GM18867 (cell line): ENCODE results near the gene CCDC70.
A peak's percentile ranks its signal among the peaks of the same experiment; 100 is the strongest.
"Not testable (repeated sequence)": the region's sequence is repeated elsewhere in the genome, so short reads cannot be mapped to it uniquely, and the experiment has no call there.

Source experiments
- ATAC-seq: cut with Tn5 transposase; IDR thresholded peaks from one replicate; pipeline ENCODE4 v1.9.1; 2021; ENCODE audit warnings: mild to moderate bottlenecking, moderate library complexity; ENCODE audit not compliant: unreplicated experiment

Gene CCDC70

GRCh38 chr13:51861723-51862300, at the start of gene CCDC70:
CCDC70 (plus strand) TSS chr13:51861969; CDS start chr13:51865412, 3,443 bp downstream.
- no peak for ATAC-seq

- no peak for ATAC-seq
Observed at GRCh38 chr13:51814071-51814470, 47.7 kb upstream of the CCDC70 start.

- peak; percentile 94 for ATAC-seq
Observed at GRCh38 chr13:51814825-51815650, 46.7 kb upstream of the CCDC70 start.

GRCh38 chr13:51815848-51816247, 45.9 kb upstream of the CCDC70 start:
- ATAC-seq = no peak

- ATAC-seq = no peak
Observed at GRCh38 chr13:51816604-51817249, 45.0 kb upstream of the CCDC70 start.

GRCh38 chr13:51817717-51818116, 44.1 kb upstream of the CCDC70 start:
- ATAC-seq = no peak

- no peak for ATAC-seq
Observed at GRCh38 chr13:51818276-51818675, 43.5 kb upstream of the CCDC70 start.

- no peak for ATAC-seq
Observed at GRCh38 chr13:51818781-51819511, 42.8 kb upstream of the CCDC70 start.

GRCh38 chr13:51819544-51819943, 42.2 kb upstream of the CCDC70 start:
- ATAC-seq = no peak

GRCh38 chr13:51820016-51820597, 41.7 kb upstream of the CCDC70 start:
- ATAC-seq = no peak

GRCh38 chr13:51821606-51822005, 40.2 kb upstream of the CCDC70 start:
- no peak for ATAC-seq

GRCh38 chr13:51822106-51822815, 39.5 kb upstream of the CCDC70 start:
- no peak for ATAC-seq

GRCh38 chr13:51823359-51823758, 38.4 kb upstream of the CCDC70 start:
- no peak for ATAC-seq

- ATAC-seq = no peak
Observed at GRCh38 chr13:51823863-51824262, 37.9 kb upstream of the CCDC70 start.

- not testable (repeated sequence) for ATAC-seq
Observed at GRCh38 chr13:51824712-51825111, 37.1 kb upstream of the CCDC70 start.

- ATAC-seq = no peak
Observed at GRCh38 chr13:51825165-51825592, 36.6 kb upstream of the CCDC70 start.

GRCh38 chr13:51825681-51826254, 36.0 kb upstream of the CCDC70 start:
- ATAC-seq = no peak

- ATAC-seq = no peak
Observed at GRCh38 chr13:51826606-51827005, 35.2 kb upstream of the CCDC70 start.

- ATAC-seq = no peak
Observed at GRCh38 chr13:51827254-51827653, 34.5 kb upstream of the CCDC70 start.
